Measurements from ENCODE around the gene B4GALT5. TPM values are rescaled to one million over a fixed set of nuclear protein-coding genes. Genes with fewer than 3 reads are reported as not detected.

The B4GALT5 gene
- total RNA-seq, 1 experiment from 2014 or later = 77.0 TPM

- Histone ChIP-seq H3K23ac (ENCODE audit: insufficient read length, low read depth, low read length) (no peak overlapping the region), H3K4me1 (ENCODE audit: insufficient read depth, low read length) (peaks cover 10% of the 10 kb centered on the region; the same call in 1 of the 2 replicates), H2AK5ac (ENCODE audit: insufficient read length, low read length) (no peak overlapping the region), H3K4ac (ENCODE audit: low read depth, low read length) (no peak overlapping the region), H3K27me3 (ENCODE audit: insufficient read depth, low read length) (no peaks in the 10 kb centered on the region), H3K18ac (ENCODE audit: insufficient read length, low read depth, low read length) (no peak overlapping the region), H4K91ac (ENCODE audit: insufficient read length, low read depth, low read length) (no peak overlapping the region), H2BK5ac (ENCODE audit: insufficient read length, low read length) (no peak overlapping the region), H3K9ac (ENCODE audit: extremely low read depth, insufficient read length, low read length) (no peak overlapping the region), H4K5ac (ENCODE audit: insufficient read length, low read depth, low read length) (no peak overlapping the region), H2BK15ac (ENCODE audit: low read depth, low read length) (no peak overlapping the region), H2BK12ac (ENCODE audit: insufficient read length, low read depth, low read length) (no peak overlapping the region), H3K14ac (ENCODE audit: insufficient read depth, low read length) (no peak overlapping the region), H4K20me1 (ENCODE audit: control insufficient read depth, insufficient read depth, insufficient read length) (no peaks in the 10 kb centered on the region), H4K8ac (replicated peaks; ENCODE audit: insufficient read length, low read depth, low read length) (no peak overlapping the region), H3K27ac (ENCODE audit: insufficient read length, low read depth, low read length) (no peak overlapping the region), H2AFZ (ENCODE audit: low read length) (no peak overlapping the region), H2BK120ac (ENCODE audit: low read depth, low read length, poor library complexity, severe bottlenecking) (no peak overlapping the region), H3K79me1 (ENCODE audit: insufficient read depth, low read depth, low read length, poor library complexity, severe bottlenecking) (peaks cover 8% of the 10 kb centered on the region), H3K79me2 (ENCODE audit: insufficient read depth, low read length) (peaks cover 52% of the 10 kb centered on the region; the same call in 1 of the 2 replicates), H3K4me2 (ENCODE audit: insufficient read depth, insufficient read length, low read length) (no peak overlapping the region), H3K23me2 (ENCODE audit: insufficient read length, low read depth, low read length, poor library complexity, severe bottlenecking) (no peaks in the 10 kb centered on the region), H3T11ph (ENCODE audit: low read length) (no peak overlapping the region), H2BK20ac (ENCODE audit: low read depth, low read length, poor library complexity, severe bottlenecking) (no peak overlapping the region), H3K56ac (ENCODE audit: insufficient read length, low read depth, low read length) (no peak overlapping the region), H3K9me3 (ENCODE audit: control insufficient read depth, low read depth, low read length) (no peaks in the 10 kb centered on the region)
- Mint-ChIP-seq H3K4me3 (no peak overlapping the region), H3K27me3 (ENCODE audit: low read depth) (no peaks in the 10 kb centered on the region), H3K4me1 (peaks cover 60 to 73% of the 10 kb centered on the region in 2 experiments), H3K27ac (peak overlapping the region in 1 of 3 experiments; percentile 27; a peak in 1 of 7 replicates), H3K9me3 (no peaks in the 10 kb centered on the region; a peak in 1 of 5 replicates), H3K36me3 (ENCODE audit: insufficient read depth in 1 of 3, low read depth in 3 of 3) (peaks cover 0 to 12% (median 8%) of the 10 kb centered on the region in 3 experiments; a peak in 1 of 7 replicates)
- TF ChIP-seq, protein P1, sequence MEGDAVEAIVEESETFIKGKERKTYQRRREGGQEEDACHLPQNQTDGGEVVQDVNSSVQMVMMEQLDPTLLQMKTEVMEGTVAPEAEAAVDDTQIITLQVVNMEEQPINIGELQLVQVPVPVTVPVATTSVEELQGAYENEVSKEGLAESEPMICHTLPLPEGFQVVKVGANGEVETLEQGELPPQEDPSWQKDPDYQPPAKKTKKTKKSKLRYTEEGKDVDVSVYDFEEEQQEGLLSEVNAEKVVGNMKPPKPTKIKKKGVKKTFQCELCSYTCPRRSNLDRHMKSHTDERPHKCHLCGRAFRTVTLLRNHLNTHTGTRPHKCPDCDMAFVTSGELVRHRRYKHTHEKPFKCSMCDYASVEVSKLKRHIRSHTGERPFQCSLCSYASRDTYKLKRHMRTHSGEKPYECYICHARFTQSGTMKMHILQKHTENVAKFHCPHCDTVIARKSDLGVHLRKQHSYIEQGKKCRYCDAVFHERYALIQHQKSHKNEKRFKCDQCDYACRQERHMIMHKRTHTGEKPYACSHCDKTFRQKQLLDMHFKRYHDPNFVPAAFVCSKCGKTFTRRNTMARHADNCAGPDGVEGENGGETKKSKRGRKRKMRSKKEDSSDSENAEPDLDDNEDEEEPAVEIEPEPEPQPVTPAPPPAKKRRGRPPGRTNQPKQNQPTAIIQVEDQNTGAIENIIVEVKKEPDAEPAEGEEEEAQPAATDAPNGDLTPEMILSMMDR (conservative IDR thresholded peaks at IDR 0.05) = no peak
- 100% methylated on average over 2 of the region's 6 CpGs for WGBS (ENCODE audit: extremely low coverage, insufficient read length, low lambda C conversion rate)
- no peak for DNase-seq
These were observed 33.2 kb downstream of the B4GALT5 start for GRCh38 chr20:49680484-49680883.
